GM12865 (cell line): ENCODE results near the gene USP24.

ENCODE experiments used
- DNase-seq: peaks from one replicate; pipeline ENCODE4 v3.0.0; 2010; ENCODE audit warnings: low read depth
- H3K4me3 ChIP-seq: 2 replicates; pipeline ENCODE4 v1.5.1; 2011; ENCODE audit warnings: mild to moderate bottlenecking, low read depth, low read length, control low read depth
- TF ChIP-seq, protein P1 (sequence below): IDR thresholded peaks from 2 replicates; pipeline ENCODE4 v1.5.1; 2011; ENCODE audit warnings: low read length, control low read depth, low read depth, inconsistent platforms; ENCODE audit not compliant: insufficient read depth; ENCODE audit errors: missing control alignments

Gene USP24

DNA sequence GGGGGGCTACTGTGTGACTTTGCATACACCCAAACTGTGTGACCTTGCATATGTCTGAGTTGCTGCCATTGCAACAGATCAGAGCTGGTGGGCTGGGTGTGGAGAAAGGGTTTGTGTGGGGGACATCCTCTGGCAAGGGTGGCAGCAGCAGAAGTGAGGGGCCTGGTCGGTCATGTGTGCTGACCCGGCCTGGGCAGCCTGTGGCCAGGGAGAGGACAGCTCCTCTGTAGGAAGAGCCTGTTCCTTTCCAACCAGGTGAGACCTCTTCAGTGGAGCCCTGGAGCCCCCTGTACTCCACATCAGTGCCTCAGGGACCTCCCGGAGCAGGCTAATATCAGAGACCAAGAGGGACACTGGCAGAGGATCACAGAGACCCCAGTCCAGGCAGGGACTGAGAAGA is 167.6 kb downstream of the USP24 start:
- DNase-seq: no peak
- TF ChIP-seq, protein P1, sequence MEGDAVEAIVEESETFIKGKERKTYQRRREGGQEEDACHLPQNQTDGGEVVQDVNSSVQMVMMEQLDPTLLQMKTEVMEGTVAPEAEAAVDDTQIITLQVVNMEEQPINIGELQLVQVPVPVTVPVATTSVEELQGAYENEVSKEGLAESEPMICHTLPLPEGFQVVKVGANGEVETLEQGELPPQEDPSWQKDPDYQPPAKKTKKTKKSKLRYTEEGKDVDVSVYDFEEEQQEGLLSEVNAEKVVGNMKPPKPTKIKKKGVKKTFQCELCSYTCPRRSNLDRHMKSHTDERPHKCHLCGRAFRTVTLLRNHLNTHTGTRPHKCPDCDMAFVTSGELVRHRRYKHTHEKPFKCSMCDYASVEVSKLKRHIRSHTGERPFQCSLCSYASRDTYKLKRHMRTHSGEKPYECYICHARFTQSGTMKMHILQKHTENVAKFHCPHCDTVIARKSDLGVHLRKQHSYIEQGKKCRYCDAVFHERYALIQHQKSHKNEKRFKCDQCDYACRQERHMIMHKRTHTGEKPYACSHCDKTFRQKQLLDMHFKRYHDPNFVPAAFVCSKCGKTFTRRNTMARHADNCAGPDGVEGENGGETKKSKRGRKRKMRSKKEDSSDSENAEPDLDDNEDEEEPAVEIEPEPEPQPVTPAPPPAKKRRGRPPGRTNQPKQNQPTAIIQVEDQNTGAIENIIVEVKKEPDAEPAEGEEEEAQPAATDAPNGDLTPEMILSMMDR: no peak
- no peak overlapping the region for H3K4me3 ChIP-seq

DNA sequence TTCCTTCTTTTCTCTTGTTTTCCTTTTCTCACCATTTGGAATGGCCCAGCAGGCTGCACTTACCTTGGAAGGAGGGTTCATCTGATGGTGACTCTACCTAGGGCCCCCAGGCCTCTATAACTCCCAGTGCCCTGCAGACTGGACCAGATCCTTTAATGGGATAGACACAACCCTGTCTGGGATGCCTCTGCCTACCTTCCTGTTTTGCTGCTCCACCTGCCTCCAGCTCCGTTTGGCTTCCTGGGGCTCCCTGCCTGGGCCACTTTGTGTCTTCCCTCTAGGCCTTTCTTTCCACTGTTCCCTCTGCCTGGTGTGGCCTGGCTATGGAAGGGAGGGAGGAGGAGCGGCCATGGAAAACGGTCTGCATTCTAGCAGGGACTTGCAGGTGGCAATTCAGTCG is 168.3 kb downstream of the USP24 start:
- TF ChIP-seq, protein P1: no peak
- H3K4me3 ChIP-seq: no peak overlapping the region
- no peak for DNase-seq

DNA sequence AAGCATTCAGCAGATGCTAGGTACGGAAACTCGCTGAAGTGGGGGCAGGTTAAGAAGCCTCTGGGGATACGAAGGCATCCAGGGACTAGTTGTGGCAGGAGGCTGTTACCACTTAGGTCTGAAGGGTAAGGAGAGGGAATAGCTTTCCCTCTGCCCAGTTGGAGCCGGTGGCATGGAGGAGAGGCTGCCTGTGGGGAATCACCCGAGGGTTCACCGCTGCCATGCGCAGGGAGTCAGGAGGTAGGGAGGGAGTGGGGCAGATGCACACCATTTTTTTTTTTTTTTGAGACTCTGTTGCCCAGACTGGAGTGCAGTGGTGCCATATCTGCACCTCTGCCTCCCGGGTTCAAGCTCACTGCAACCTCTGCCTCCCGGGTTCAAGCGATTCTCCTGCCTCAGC is 169.7 kb downstream of the USP24 start:
- TF ChIP-seq, protein P1: no peak
- no peak overlapping the region for H3K4me3 ChIP-seq
- DNase-seq: no peak

DNA sequence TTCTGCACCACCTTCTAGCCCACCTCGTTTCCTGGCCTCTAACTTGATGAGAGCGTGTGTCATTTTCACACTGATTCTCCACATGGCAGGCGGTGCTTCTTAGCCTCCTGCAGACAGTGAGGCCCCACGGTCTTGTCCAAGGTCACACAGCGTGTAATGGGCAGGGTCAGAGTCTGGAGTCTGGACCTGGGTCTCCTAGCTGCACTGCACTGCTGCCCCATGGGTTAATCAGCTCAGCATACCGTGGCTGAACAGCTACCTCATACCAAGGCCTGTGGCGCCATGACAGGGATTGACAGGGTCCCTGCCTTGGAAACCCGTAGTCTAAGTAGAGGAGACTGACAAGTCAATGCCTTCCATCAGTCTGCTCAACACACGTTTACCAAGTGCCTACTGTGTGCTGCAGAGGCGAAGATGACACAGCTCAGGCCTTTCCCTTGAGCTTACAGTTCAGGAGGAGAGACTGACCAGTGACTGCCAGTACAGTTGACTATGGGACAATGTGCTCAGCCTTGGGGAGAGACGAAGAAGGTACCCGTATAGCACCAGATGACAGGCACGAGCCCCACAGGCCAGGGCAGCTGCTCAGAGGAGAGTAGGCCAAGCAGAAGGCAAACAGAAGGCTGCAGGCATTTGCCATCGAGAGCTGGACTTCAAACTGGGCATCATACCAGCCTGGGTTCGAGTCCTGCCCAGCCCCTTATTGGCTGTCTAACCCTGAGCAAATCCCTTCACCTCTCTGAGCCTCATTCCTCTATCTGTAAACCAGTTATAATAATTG is 170.4 kb downstream of the USP24 start:
- TF ChIP-seq, protein P1: no peak
- no peak overlapping the region for H3K4me3 ChIP-seq
- DNase-seq: no peak

DNA sequence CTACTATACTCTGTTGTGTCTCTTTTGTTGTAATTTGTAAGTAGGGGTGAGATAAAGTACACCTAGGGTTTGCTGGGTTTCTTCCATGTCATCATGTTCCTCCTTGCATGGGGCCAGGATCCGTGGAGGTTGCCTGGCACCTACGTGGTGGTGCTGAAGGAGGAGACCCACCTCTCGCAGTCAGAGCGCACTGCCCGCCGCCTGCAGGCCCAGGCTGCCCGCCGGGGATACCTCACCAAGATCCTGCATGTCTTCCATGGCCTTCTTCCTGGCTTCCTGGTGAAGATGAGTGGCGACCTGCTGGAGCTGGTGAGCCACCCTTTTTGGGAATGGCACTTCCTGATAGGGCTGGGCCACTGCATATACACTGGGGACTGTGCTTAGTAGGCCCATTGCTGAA is 171.4 kb downstream of the USP24 start:
- DNase-seq: no peak
- H3K4me3 ChIP-seq: no peak overlapping the region
- TF ChIP-seq, protein P1: no peak

DNA sequence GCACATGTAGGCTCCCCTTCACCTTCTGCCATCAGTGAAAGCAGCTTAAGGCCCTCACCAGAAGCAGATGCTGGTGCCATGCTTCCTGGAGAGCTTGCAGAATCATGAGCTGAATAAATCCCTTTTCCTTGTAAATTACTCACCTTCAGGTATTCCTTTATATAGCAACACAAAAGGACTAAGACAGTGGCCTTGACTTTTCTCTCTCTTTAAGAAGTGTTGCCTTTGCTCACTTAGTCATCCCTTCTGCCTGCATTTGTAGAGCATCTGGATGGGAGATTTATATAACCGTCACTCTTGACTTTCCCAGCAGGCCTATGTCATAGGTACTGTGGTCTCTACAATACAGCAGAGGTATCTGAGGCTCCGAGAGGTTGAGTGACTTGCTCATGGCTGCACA is 172.2 kb downstream of the USP24 start:
- no peak for DNase-seq
- H3K4me3 ChIP-seq: no peak overlapping the region
- TF ChIP-seq, protein P1: no peak

DNA sequence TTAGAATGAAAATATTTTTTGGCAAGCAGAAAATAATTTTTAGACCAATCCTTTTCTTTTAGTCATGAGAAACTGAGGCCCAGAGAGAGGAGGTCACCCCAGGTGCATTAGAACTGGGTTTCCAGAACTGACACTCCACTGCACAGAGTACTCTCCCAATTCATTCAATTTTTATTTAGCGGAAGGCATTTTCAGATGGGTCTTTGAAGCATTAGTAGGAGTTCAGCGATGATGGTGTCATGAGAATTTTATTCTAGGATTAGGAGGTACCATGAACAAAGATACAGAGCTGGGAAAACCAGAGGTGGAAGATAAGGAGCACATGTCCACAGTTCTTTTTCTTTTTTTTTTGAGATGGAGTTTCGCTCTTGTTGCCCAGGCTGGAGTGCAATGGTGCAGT is 173.6 kb downstream of the USP24 start:
- TF ChIP-seq, protein P1: no peak
- no peak overlapping the region for H3K4me3 ChIP-seq
- DNase-seq: no peak
